Chondrocyte (in vitro differentiated cells): ENCODE measurements around the gene DIO3. TPM values are rescaled to one million over a fixed set of nuclear protein-coding genes. Genes with fewer than 3 reads are reported as not detected.

Experiments
- DNase-seq: peaks from one replicate; pipeline ENCODE4 v3.0.0; 2021; ENCODE audit warnings: mixed read lengths, low spot score
- H3K27ac Mint-ChIP-seq: one replicate; pipeline ENCODE4 v1.8.0; 2021; ENCODE audit warnings: mild to moderate bottlenecking, moderate library complexity, mixed read lengths; ENCODE audit not compliant: unreplicated experiment
- H3K27me3 Mint-ChIP-seq: 2 replicates; pipeline ENCODE4 v1.8.0; 2021; ENCODE audit warnings: low read depth, mixed read lengths
- H3K36me3 Mint-ChIP-seq: 2 replicates; pipeline ENCODE4 v1.8.0; 2021; ENCODE audit warnings: low read depth, mixed read lengths
- H3K4me1 Mint-ChIP-seq: 2 replicates; pipeline ENCODE4 v1.8.0; 2021; ENCODE audit warnings: low read depth, mild to moderate bottlenecking, mixed read lengths
- H3K4me3 Mint-ChIP-seq: one replicate; pipeline ENCODE4 v1.8.0; 2021; ENCODE audit warnings: mild to moderate bottlenecking, moderate library complexity, mixed read lengths; ENCODE audit not compliant: unreplicated experiment
- H3K9me3 Mint-ChIP-seq: 2 replicates; pipeline ENCODE4 v1.8.0; 2021; ENCODE audit warnings: low read depth, mixed read lengths
- total RNA-seq: library from RNA; stranded (reverse); gene quantifications from 3 replicates; pipeline ENCODE4 v1.2.1, GENCODE V29; 2021
- TF ChIP-seq, protein P1 (sequence below): fragments of 200-600 bp; sonication (generic); IDR thresholded peaks from 2 replicates; pipeline ENCODE4 v1.5.0; 2021; ENCODE audit warnings: antibody characterized with exemption, mild to moderate bottlenecking, moderate library complexity

DIO3 gene
- total RNA-seq, 1 donor from 2014 or later, result not detected

DNA sequence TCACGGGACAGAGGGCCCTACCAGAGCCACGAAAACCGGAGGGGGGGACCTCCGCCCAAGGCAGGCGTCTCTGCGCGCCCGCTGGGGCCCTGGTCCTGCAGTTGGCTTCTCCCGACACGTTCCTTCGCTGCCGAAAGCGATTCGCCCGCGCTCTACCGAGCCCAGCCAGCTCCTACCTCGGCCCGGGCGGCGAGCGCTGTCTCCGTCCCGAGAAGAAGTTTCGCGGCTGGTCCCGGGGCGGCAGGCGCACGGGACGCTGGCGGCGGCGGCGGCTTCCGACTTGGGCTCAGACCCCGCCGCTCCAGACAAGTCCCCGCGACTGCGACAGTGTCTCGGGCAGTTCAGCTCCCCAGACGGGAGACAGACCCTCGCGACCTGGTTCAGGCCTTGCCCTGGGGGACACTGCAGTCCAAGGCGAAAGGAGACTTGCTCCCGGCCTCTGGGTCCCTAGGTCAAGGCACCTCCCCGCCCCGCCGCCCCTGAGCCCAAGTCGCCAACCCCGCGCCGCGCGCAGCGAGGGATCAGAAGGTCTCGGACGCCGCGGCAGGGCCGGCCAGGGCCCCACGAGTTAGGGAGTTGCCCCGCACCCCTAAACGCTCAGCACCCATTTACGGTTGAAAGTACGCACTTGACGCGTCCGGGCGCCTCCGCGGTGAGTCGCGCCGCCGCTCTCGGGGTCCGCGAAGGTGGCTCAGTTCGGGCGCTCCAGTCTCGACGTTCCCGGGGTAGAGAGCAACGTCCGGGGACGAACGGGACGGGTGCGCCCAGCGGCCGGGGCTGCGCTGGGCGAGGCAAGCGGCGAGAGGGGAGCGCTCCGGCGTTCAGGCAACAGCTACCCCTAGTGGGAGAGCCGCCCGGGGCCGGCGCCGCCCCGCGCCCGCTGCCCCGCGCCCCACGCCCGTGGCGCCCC is 1.4 kb upstream of the DIO3 start:
- peak; percentile 88 for DNase-seq
- Mint-ChIP-seq H3K27me3 (peaks cover 57% of the 10 kb centered on the region), H3K4me3 (no peak overlapping the region), H3K4me1 (peaks cover 16% of the 10 kb centered on the region), H3K9me3 (no peaks in the 10 kb centered on the region), H3K27ac (no peak overlapping the region), H3K36me3 (peaks cover 4% of the 10 kb centered on the region)
- TF ChIP-seq, protein P1, sequence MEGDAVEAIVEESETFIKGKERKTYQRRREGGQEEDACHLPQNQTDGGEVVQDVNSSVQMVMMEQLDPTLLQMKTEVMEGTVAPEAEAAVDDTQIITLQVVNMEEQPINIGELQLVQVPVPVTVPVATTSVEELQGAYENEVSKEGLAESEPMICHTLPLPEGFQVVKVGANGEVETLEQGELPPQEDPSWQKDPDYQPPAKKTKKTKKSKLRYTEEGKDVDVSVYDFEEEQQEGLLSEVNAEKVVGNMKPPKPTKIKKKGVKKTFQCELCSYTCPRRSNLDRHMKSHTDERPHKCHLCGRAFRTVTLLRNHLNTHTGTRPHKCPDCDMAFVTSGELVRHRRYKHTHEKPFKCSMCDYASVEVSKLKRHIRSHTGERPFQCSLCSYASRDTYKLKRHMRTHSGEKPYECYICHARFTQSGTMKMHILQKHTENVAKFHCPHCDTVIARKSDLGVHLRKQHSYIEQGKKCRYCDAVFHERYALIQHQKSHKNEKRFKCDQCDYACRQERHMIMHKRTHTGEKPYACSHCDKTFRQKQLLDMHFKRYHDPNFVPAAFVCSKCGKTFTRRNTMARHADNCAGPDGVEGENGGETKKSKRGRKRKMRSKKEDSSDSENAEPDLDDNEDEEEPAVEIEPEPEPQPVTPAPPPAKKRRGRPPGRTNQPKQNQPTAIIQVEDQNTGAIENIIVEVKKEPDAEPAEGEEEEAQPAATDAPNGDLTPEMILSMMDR, result peak; percentile 35

DNA sequence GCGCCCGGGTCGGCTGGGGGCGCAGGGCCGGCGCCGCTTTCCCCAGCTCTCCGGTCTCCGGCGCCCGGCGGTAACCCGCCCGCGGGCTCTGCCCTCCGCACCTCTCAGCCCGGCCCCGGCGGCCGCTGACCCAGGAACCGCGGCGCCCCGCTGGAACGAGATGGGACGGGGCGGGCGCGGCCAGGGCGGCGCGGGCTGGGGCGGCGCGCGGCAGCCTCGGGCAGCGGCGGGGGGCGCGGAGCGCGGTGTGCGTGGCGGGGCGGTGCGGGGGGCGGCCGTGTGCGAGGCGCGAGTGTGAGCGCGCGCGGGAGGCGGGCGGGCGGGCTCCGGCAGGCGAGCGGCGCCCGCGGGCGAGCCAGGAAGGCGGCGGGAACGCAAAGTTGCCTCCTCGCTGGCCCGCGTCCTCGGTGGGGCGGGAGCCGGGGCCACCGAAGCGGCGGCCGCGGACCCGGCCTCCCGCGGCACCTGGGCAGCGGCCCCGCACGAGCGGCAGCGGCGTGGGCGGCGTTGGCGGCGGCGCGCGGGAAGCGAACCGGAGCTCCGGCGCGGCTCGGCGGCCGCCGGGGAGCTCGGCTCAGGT is 671 bp upstream of the DIO3 start:
- peaks cover 16% of the 10 kb centered on the region for H3K4me1 Mint-ChIP-seq
- TF ChIP-seq, protein P1, result no peak
- no peak overlapping the region for H3K4me3 Mint-ChIP-seq
- no peaks in the 10 kb centered on the region for H3K9me3 Mint-ChIP-seq
- peaks cover 58% of the 10 kb centered on the region for H3K27me3 Mint-ChIP-seq
- no peak overlapping the region for H3K27ac Mint-ChIP-seq
- no peak for DNase-seq
- peaks cover 4% of the 10 kb centered on the region for H3K36me3 Mint-ChIP-seq

DNA sequence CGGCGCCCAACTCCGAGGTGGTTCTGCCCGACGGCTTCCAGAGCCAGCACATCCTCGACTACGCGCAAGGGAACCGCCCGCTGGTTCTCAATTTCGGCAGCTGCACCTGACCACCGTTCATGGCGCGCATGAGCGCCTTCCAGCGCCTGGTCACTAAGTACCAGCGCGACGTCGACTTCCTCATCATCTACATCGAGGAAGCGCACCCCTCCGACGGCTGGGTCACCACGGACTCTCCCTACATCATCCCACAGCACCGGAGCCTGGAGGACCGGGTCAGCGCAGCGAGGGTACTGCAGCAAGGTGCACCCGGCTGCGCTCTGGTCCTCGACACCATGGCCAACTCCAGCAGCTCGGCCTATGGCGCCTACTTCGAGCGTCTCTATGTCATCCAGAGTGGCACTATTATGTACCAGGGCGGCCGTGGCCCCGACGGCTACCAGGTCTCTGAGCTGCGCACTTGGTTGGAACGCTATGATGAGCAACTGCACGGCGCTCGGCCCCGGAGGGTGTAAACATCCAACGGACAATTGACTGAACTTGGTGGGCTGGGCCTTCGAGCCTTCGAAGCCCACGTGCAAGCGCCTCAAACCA is 699 bp downstream of the DIO3 start:
- H3K27ac Mint-ChIP-seq, result no peak overlapping the region
- H3K4me1 Mint-ChIP-seq, result peaks cover 15% of the 10 kb centered on the region
- H3K9me3 Mint-ChIP-seq, result no peaks in the 10 kb centered on the region
- peaks cover 67% of the 10 kb centered on the region for H3K27me3 Mint-ChIP-seq
- DNase-seq, result no peak
- TF ChIP-seq, protein P1, result no peak
- H3K4me3 Mint-ChIP-seq, result no peak overlapping the region
- H3K36me3 Mint-ChIP-seq, result peaks cover 4% of the 10 kb centered on the region

DNA sequence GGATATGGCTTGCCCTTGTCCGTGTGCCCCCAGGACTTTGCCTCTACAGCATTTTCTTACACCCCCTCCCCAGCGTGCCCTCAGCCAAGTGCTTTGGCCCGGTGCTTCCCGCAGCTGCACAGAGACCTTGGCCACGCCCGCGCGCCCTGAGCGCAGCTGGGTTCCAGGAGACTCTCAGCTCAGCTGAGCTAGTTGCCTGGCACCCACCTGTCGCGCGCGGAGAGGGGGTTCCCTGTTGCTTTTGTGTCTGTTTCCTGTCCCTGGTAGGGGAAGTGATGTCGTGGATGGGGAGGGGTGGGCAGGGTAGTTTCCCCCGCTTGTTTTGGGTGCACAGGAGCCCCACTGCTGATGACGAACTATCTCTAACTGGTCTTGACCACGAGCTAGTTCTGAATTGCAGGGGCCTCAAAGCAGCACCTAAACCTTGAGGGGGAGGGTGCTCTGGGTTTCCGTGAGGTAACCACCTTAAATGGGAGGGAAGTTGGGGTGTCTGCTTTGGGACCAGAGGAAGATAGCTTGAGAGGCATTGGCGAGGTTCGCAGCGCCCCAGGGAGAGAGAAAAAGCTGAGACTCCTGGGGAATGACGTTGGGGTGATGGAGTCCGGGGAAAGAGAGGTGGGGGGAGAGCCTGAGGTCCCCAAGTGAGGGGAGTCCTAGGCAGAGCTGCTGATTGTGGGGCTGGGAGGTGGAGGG is 1.5 kb downstream of the DIO3 start:
- Mint-ChIP-seq H3K27me3 (peaks cover 66% of the 10 kb centered on the region), H3K4me3 (peak overlapping the region; percentile 25), H3K9me3 (no peaks in the 10 kb centered on the region), H3K4me1 (peaks cover 15% of the 10 kb centered on the region), H3K27ac (no peak overlapping the region), H3K36me3 (peaks cover 4% of the 10 kb centered on the region)
- DNase-seq, result peak; percentile 77
- TF ChIP-seq, protein P1, result no peak

DNA sequence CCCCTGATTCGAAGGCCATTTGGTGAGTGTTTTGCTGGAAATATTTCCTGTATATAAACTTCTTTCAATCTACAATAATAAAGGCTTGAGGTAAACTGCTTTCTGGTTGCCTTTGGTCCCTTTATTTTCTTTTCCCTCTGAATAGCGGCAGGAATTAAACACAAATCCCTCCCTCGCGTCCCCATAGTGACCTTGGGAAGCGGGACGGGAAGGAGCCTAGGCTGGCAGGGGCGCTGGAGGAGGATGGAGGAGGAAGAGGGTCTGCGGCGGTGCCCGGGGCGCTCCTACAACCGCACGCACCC is 2.0 kb downstream of the DIO3 start:
- no peak overlapping the region for H3K4me3 Mint-ChIP-seq
- H3K27ac Mint-ChIP-seq, result no peak overlapping the region
- H3K9me3 Mint-ChIP-seq, result no peaks in the 10 kb centered on the region
- no peak for DNase-seq
- H3K27me3 Mint-ChIP-seq, result peaks cover 64% of the 10 kb centered on the region
- peaks cover 4% of the 10 kb centered on the region for H3K36me3 Mint-ChIP-seq
- TF ChIP-seq, protein P1, result no peak
- peaks cover 15% of the 10 kb centered on the region for H3K4me1 Mint-ChIP-seq
